ENCODE data around the gene IL17RB. TPM values are rescaled to one million over a fixed set of nuclear protein-coding genes. Genes with fewer than 3 reads are reported as not detected.

Gene IL17RB
- total RNA-seq, 1 experiment from 2014 or later = not detected

GRCh38 chr3:53837331-53837730, 9.0 kb upstream of the IL17RB start:
- CTCF ChIA-PET = no interaction called here
- POLR2A ChIA-PET (ENCODE audit: low non-redundant PET) = no interaction called here
- H3K36me3 ChIP-seq (ENCODE audit: insufficient read depth, low read length, poor library complexity, severe bottlenecking) = no peaks in the 10 kb centered on the region
- H3K4me3 ChIP-seq (ENCODE audit: low read depth, low read length, poor library complexity, severe bottlenecking) = no peak overlapping the region
- H3K9me3 ChIP-seq (ENCODE audit: low read depth, low read length, poor library complexity, severe bottlenecking) = no peaks in the 10 kb centered on the region
- no peak for TF ChIP-seq EZH2 (IDR thresholded peaks at IDR 0.05; ENCODE audit: borderline replicate concordance, low read depth, low read length, poor library complexity, severe bottlenecking)
- no peak for TF ChIP-seq CTCF (conservative IDR thresholded peaks at IDR 0.05; ENCODE audit: low read depth, low read length)
- no peak for DNase-seq (ENCODE audit: low spot score)
- H3K27ac ChIP-seq (ENCODE audit: low read depth, low read length, poor library complexity, severe bottlenecking) = no peak overlapping the region
- H3K4me1 ChIP-seq (ENCODE audit: insufficient read depth, low read length, poor library complexity, severe bottlenecking) = no peaks in the 10 kb centered on the region
- H3K27me3 ChIP-seq (replicated peaks; ENCODE audit: insufficient read depth, low read depth, low read length, poor library complexity) = no peaks in the 10 kb centered on the region
- BruUV-seq (replicated peaks) = no TSS peak
- intact Hi-C loops (cut with micrococcal nuclease; ENCODE audit: unreplicated experiment) = no loop called here

- ChIA-PET POLR2A (ENCODE audit: low non-redundant PET) (no interaction called here), CTCF (no interaction called here)
Observed at GRCh38 chr3:53841296-53841695, 5.1 kb upstream of the IL17RB start.

GRCh38 chr3:53842436-53843194, 3.8 kb upstream of the IL17RB start:
- Histone ChIP-seq H3K4me1 (ENCODE audit: insufficient read depth, low read length, poor library complexity, severe bottlenecking) (no peaks in the 10 kb centered on the region), H3K9me3 (ENCODE audit: low read depth, low read length, poor library complexity, severe bottlenecking) (no peaks in the 10 kb centered on the region), H3K27ac (ENCODE audit: low read depth, low read length, poor library complexity, severe bottlenecking) (no peak overlapping the region), H3K4me3 (ENCODE audit: low read depth, low read length, poor library complexity, severe bottlenecking) (no peak overlapping the region), H3K36me3 (ENCODE audit: insufficient read depth, low read length, poor library complexity, severe bottlenecking) (no peaks in the 10 kb centered on the region), H3K27me3 (replicated peaks; ENCODE audit: insufficient read depth, low read depth, low read length, poor library complexity) (peaks cover 26% of the 10 kb centered on the region)
- ChIA-PET POLR2A (ENCODE audit: low non-redundant PET) (no interaction called here), CTCF (no interaction called here)
- no peak for DNase-seq (ENCODE audit: low spot score)
- TF ChIP-seq EZH2 (IDR thresholded peaks at IDR 0.05; ENCODE audit: borderline replicate concordance, low read depth, low read length, poor library complexity, severe bottlenecking) = no peak
- TF ChIP-seq CTCF (conservative IDR thresholded peaks at IDR 0.05; ENCODE audit: low read depth, low read length) = no peak
- BruUV-seq (replicated peaks) = no TSS peak
- intact Hi-C loops (cut with micrococcal nuclease; ENCODE audit: unreplicated experiment) = no loop called here

More at GRCh38 chr3:53841296-53841695, 5.1 kb upstream of the IL17RB start:
- BruUV-seq (replicated peaks) = no TSS peak
- TF ChIP-seq EZH2 (IDR thresholded peaks at IDR 0.05; ENCODE audit: borderline replicate concordance, low read depth, low read length, poor library complexity, severe bottlenecking) (no peak), CTCF (conservative IDR thresholded peaks at IDR 0.05; ENCODE audit: low read depth, low read length) (no peak)
- H3K36me3 ChIP-seq (ENCODE audit: insufficient read depth, low read length, poor library complexity, severe bottlenecking) = no peaks in the 10 kb centered on the region
- peaks cover 16% of the 10 kb centered on the region for H3K27me3 ChIP-seq (replicated peaks; ENCODE audit: insufficient read depth, low read depth, low read length, poor library complexity)
- DNase-seq (ENCODE audit: low spot score) = no peak
- no peaks in the 10 kb centered on the region for H3K4me1 ChIP-seq (ENCODE audit: insufficient read depth, low read length, poor library complexity, severe bottlenecking)
- H3K4me3 ChIP-seq (ENCODE audit: low read depth, low read length, poor library complexity, severe bottlenecking) = no peak overlapping the region
- intact Hi-C loops (cut with micrococcal nuclease; ENCODE audit: unreplicated experiment) = no loop called here
- no peak overlapping the region for H3K27ac ChIP-seq (ENCODE audit: low read depth, low read length, poor library complexity, severe bottlenecking)
- no peaks in the 10 kb centered on the region for H3K9me3 ChIP-seq (ENCODE audit: low read depth, low read length, poor library complexity, severe bottlenecking)
